Loucy (cell line): Measurements from ENCODE around the gene TMED9.

Experiments
- H2AFZ ChIP-seq: fragments of 200-600 bp; sonication (generic); 2 replicates; pipeline ENCODE4 v1.6.0; 2016; ENCODE audit warnings: antibody characterized with exemption, mild to moderate bottlenecking, low read length, moderate library complexity
- H3F3A ChIP-seq: fragments of 200-600 bp; 2 replicates; pipeline ENCODE4 v1.6.0; 2016; ENCODE audit warnings: antibody characterized with exemption, low read depth, mild to moderate bottlenecking
- H3K27me3 ChIP-seq: fragments of 200-600 bp; sonication (generic); 2 replicates; pipeline ENCODE4 v1.6.1; 2014; ENCODE audit warnings: low read length, mild to moderate bottlenecking; ENCODE audit not compliant: insufficient read depth, poor library complexity, severe bottlenecking
- H3K36me3 ChIP-seq: fragments of 200-600 bp; sonication (generic); 2 replicates; pipeline ENCODE4 v1.6.1; 2016; ENCODE audit warnings: low read length; ENCODE audit not compliant: insufficient read depth
- H3K4me1 ChIP-seq: fragments of 200-600 bp; sonication (generic); 2 replicates; pipeline ENCODE4 v1.5.1; 2014; ENCODE audit warnings: low read length, mild to moderate bottlenecking; ENCODE audit not compliant: insufficient read depth, poor library complexity, severe bottlenecking
- H3K4me2 ChIP-seq: fragments of 200-600 bp; sonication (generic); 2 replicates; pipeline ENCODE4 v1.6.0; 2014; ENCODE audit warnings: antibody characterized with exemption, low read length, low read depth, mild to moderate bottlenecking; ENCODE audit not compliant: poor library complexity, severe bottlenecking
- H3K4me3 ChIP-seq: fragments of 200-600 bp; sonication (generic); 2 replicates; pipeline ENCODE4 v1.5.1; 2014; ENCODE audit warnings: low read length, mild to moderate bottlenecking, mixed read lengths; ENCODE audit not compliant: poor library complexity, severe bottlenecking
- H3K79me2 ChIP-seq: fragments of 200-600 bp; sonication (generic); 2 replicates; pipeline ENCODE4 v1.6.1; 2014; ENCODE audit warnings: low read length; ENCODE audit not compliant: insufficient read depth
- H3K9ac ChIP-seq: fragments of 200-600 bp; sonication (generic); 2 replicates; pipeline ENCODE4 v1.6.0; 2014; ENCODE audit warnings: mild to moderate bottlenecking, low read depth, low read length, moderate library complexity; ENCODE audit not compliant: poor library complexity, severe bottlenecking
- H3K9me2 ChIP-seq: fragments of 200-600 bp; sonication (generic); replicated peaks from 2 replicates; pipeline ENCODE4 v1.6.1; 2016; ENCODE audit warnings: low read depth, low read length, mixed read lengths
- H3K9me3 ChIP-seq: fragments of 200-600 bp; sonication (generic); 2 replicates; pipeline ENCODE4 v1.6.1; 2014; ENCODE audit warnings: mild to moderate bottlenecking, antibody characterized with exemption, low read length, low read depth; ENCODE audit not compliant: insufficient read depth
- H4K20me1 ChIP-seq: fragments of 200-600 bp; sonication (generic); 2 replicates; pipeline ENCODE4 v1.6.0; 2014; ENCODE audit warnings: antibody characterized with exemption, low read length, mild to moderate bottlenecking; ENCODE audit not compliant: insufficient read depth, poor library complexity, severe bottlenecking
- EZH2phosphoT487 ChIP-seq: fragments of 200-600 bp; IDR thresholded peaks from 2 replicates; pipeline ENCODE4 v1.6.1; 2018; ENCODE audit warnings: antibody characterized with exemption, mild to moderate bottlenecking, moderate library complexity, borderline replicate concordance
- TF ChIP-seq, protein P1 (sequence below): fragments of 200-600 bp; sonication (generic); conservative IDR thresholded peaks from 2 replicates; pipeline ENCODE4 v1.5.1; 2014; ENCODE audit warnings: mild to moderate bottlenecking, antibody characterized with exemption, low read length

The TMED9 gene

DNA sequence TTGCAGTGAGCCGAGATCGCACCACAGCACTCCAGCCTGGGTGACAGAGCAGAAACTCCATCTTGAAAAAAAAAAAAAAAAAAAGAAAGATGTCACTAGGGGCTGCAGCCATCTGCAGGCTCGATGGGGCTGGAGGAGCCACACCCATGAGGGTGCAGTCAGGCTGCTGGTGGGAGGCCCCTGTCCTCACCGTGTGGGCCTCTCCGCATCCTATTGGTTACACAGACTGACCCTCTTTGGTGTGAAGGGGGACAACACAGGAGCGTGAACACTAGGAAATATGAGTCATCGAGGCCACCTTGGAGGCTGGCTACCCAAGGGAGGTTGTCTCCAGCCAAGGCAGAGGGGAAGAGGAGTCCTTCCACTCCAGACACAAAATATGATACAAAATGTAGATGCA lies 23.7 kb upstream of the TMED9 start:
- TF ChIP-seq, protein P1, sequence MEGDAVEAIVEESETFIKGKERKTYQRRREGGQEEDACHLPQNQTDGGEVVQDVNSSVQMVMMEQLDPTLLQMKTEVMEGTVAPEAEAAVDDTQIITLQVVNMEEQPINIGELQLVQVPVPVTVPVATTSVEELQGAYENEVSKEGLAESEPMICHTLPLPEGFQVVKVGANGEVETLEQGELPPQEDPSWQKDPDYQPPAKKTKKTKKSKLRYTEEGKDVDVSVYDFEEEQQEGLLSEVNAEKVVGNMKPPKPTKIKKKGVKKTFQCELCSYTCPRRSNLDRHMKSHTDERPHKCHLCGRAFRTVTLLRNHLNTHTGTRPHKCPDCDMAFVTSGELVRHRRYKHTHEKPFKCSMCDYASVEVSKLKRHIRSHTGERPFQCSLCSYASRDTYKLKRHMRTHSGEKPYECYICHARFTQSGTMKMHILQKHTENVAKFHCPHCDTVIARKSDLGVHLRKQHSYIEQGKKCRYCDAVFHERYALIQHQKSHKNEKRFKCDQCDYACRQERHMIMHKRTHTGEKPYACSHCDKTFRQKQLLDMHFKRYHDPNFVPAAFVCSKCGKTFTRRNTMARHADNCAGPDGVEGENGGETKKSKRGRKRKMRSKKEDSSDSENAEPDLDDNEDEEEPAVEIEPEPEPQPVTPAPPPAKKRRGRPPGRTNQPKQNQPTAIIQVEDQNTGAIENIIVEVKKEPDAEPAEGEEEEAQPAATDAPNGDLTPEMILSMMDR, result no peak
- TF ChIP-seq EZH2phosphoT487, result no peak
- no peaks in the 10 kb centered on the region for H3K79me2 ChIP-seq
- H2AFZ ChIP-seq, result no peak overlapping the region
- no peaks in the 10 kb centered on the region for H3F3A ChIP-seq
- no peaks in the 10 kb centered on the region for H3K9me3 ChIP-seq
- no peaks in the 10 kb centered on the region for H3K4me1 ChIP-seq
- no peaks in the 10 kb centered on the region for H3K9me2 ChIP-seq
- no peaks in the 10 kb centered on the region for H3K27me3 ChIP-seq
- H3K9ac ChIP-seq, result no peak overlapping the region
- no peak overlapping the region for H3K4me2 ChIP-seq
- no peaks in the 10 kb centered on the region for H4K20me1 ChIP-seq
- no peaks in the 10 kb centered on the region for H3K36me3 ChIP-seq
- H3K4me3 ChIP-seq, result no peak overlapping the region

DNA sequence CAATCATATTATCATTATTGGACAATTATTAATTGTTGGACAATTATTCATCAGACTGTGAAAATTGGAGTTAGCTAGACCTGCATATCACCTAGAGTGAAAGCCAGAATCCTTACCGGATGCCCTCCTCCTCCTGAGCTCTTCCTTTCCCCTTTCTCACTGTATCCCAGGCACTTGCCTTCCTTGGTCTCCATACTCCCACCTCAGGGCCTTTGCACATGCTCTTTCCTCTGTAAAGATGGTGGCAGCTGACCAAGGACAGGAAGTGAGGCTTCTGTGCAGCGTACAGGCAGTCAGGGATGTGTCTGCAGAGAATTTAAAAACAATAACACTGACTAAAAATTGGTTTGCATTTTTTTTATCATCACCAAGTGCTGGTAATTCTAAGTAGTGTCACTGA lies 22.1 kb upstream of the TMED9 start:
- Histone ChIP-seq H3K36me3 (no peaks in the 10 kb centered on the region), H3K27me3 (no peaks in the 10 kb centered on the region), H3K9me3 (no peaks in the 10 kb centered on the region), H3K9ac (no peak overlapping the region), H3K9me2 (no peaks in the 10 kb centered on the region), H3K79me2 (no peaks in the 10 kb centered on the region), H2AFZ (no peak overlapping the region), H3K4me1 (no peaks in the 10 kb centered on the region), H3F3A (no peaks in the 10 kb centered on the region), H4K20me1 (no peaks in the 10 kb centered on the region), H3K4me3 (no peak overlapping the region), H3K4me2 (no peak overlapping the region)
- TF ChIP-seq, protein P1, result no peak
- TF ChIP-seq EZH2phosphoT487, result no peak

DNA sequence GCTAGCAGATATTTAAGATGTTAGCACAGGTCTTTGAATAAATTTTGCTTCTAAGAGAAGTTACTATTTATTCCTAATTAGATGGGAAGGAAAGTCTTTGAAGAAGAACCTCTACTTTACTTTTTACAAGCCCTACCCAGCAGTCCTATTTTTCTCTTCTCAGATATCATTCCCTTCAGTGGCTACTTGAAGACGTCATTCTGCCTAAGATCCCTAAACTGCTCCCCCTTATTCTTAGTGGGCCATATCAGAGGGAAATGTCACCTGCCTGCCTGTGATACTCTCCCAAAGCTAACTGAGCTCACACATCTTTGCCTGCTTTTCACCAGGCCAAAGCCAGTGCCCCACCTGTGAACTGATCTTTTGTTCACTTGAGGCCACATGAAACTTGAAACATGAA lies 16.5 kb upstream of the TMED9 start:
- Histone ChIP-seq H3K4me2 (no peak overlapping the region), H2AFZ (no peak overlapping the region), H3F3A (no peaks in the 10 kb centered on the region), H3K9me2 (no peaks in the 10 kb centered on the region), H3K4me3 (no peak overlapping the region), H3K79me2 (no peaks in the 10 kb centered on the region), H3K36me3 (no peaks in the 10 kb centered on the region), H3K9ac (no peak overlapping the region), H4K20me1 (no peaks in the 10 kb centered on the region), H3K4me1 (no peaks in the 10 kb centered on the region), H3K27me3 (no peaks in the 10 kb centered on the region), H3K9me3 (no peaks in the 10 kb centered on the region)
- TF ChIP-seq, protein P1, result no peak
- TF ChIP-seq EZH2phosphoT487, result no peak
